NCI-H2196 treated with DMSO at 0.1 percent for 48 hours (cell line): Measurements from ENCODE around the gene FOXQ1.

Experiments used
- DNase-seq: peaks from one replicate; lab custom pipeline; 2025; ENCODE audit not compliant: unreplicated experiment; lab: John Stamatoyannopoulos, UW

The FOXQ1 gene

GRCh38 chr6:1311400-1312202 is at the start of gene FOXQ1:
Gene FOXQ1, plus strand, starts transcription at chr6:1312098. Its CDS starts 607 bp downstream, at chr6:1312705.
- no peak for DNase-seq

GRCh38 chr6:1262704-1263038 is 49.2 kb upstream of the FOXQ1 start:
- DNase-seq, result no peak

- DNase-seq, result no peak
Observed at GRCh38 chr6:1263039-1263849, 48.7 kb upstream of the FOXQ1 start.

GRCh38 chr6:1263850-1264377 is 48.0 kb upstream of the FOXQ1 start:
- no peak for DNase-seq

- no peak for DNase-seq
Observed at GRCh38 chr6:1264619-1265445, 47.1 kb upstream of the FOXQ1 start.

- no peak for DNase-seq
Observed at GRCh38 chr6:1266686-1267056, 45.2 kb upstream of the FOXQ1 start.

- no peak for DNase-seq
Observed at GRCh38 chr6:1267057-1267732, 44.7 kb upstream of the FOXQ1 start.

GRCh38 chr6:1267790-1268762 is 43.8 kb upstream of the FOXQ1 start:
- no peak for DNase-seq

GRCh38 chr6:1271071-1271763 is 40.7 kb upstream of the FOXQ1 start:
- DNase-seq, result no peak

GRCh38 chr6:1278061-1278720 is 33.7 kb upstream of the FOXQ1 start:
- no peak for DNase-seq

- no peak for DNase-seq
Observed at GRCh38 chr6:1279065-1279464, 32.8 kb upstream of the FOXQ1 start.

- DNase-seq, result no peak
Observed at GRCh38 chr6:1280666-1281300, 31.1 kb upstream of the FOXQ1 start.

- DNase-seq, result no peak
Observed at GRCh38 chr6:1281746-1282145, 30.2 kb upstream of the FOXQ1 start.

- no peak for DNase-seq
Observed at GRCh38 chr6:1283501-1283900, 28.4 kb upstream of the FOXQ1 start.

- DNase-seq, result no peak
Observed at GRCh38 chr6:1285556-1285955, 26.3 kb upstream of the FOXQ1 start.

GRCh38 chr6:1285956-1286355 is 25.9 kb upstream of the FOXQ1 start:
- no peak for DNase-seq

- DNase-seq, result no peak
Observed at GRCh38 chr6:1287103-1287591, 24.8 kb upstream of the FOXQ1 start.

- no peak for DNase-seq
Observed at GRCh38 chr6:1290086-1290485, 21.8 kb upstream of the FOXQ1 start.
